WTC11 (cell line): ENCODE measurements around the gene IFI27L2. TPM values are rescaled to one million over a fixed set of nuclear protein-coding genes. Genes with fewer than 3 reads are reported as not detected.

ENCODE experiments used
- ATAC-seq: fragments of 200-7000 bp; cut with Tn5 transposase; 2 replicates; pipeline ENCODE4 v1.10.0; 2021; ENCODE audit warnings: mild to moderate bottlenecking, moderate library complexity
- CTCF ChIA-PET: fragments of 300-600 bp; sonication (Branson Sonifier 250); formaldehyde crosslinking; loops from one replicate; lab custom pipeline; 2021; ENCODE audit warnings: antibody characterized with exemption; lab: Charles Lee
- POLR2A ChIA-PET: fragments of 350-600 bp; sonication (Branson Sonifier 250); formaldehyde crosslinking; loops from one replicate; lab custom pipeline; 2021; ENCODE audit warnings: antibody characterized with exemption; lab: Charles Lee
- DNase-seq: peaks from one replicate; pipeline ENCODE4 v3.0.0; 2021; ENCODE audit warnings: low spot score
- H3K27ac Mint-ChIP-seq: 2 replicates; pipeline ENCODE4 v1.8.0; 2021; ENCODE audit warnings: mixed read lengths
- H3K27me3 Mint-ChIP-seq: 2 replicates; pipeline ENCODE4 v1.8.0; 2021; ENCODE audit warnings: low read depth, mild to moderate bottlenecking, moderate library complexity, mixed read lengths
- H3K36me3 Mint-ChIP-seq: 2 replicates; pipeline ENCODE4 v1.8.0; 2021; ENCODE audit warnings: mixed read lengths
- H3K4me1 Mint-ChIP-seq: 2 replicates; pipeline ENCODE4 v1.8.0; 2022; ENCODE audit warnings: mixed read lengths
- H3K4me3 Mint-ChIP-seq: 2 replicates; pipeline ENCODE4 v1.8.0; 2021; ENCODE audit warnings: mild to moderate bottlenecking, moderate library complexity, mixed read lengths
- H3K9me3 Mint-ChIP-seq: 2 replicates; pipeline ENCODE4 v1.8.0; 2021; ENCODE audit warnings: mixed read lengths
- ARID4B ChIP-seq: sonication (generic); formaldehyde crosslinking; IDR thresholded peaks from 2 replicates; pipeline ENCODE4 v1.8.0; 2023; ENCODE audit warnings: missing genetic modification reagents, mild to moderate bottlenecking, borderline replicate concordance
- E2F1 ChIP-seq: sonication (generic); formaldehyde crosslinking; IDR thresholded peaks from 2 replicates; pipeline ENCODE4 v1.8.0; 2022; ENCODE audit warnings: mild to moderate bottlenecking, missing genetic modification reagents
- E2F5 ChIP-seq: sonication (generic); formaldehyde crosslinking; IDR thresholded peaks from 2 replicates; pipeline ENCODE4 v1.8.1; 2022; ENCODE audit warnings: mild to moderate bottlenecking, moderate library complexity, missing genetic modification reagents
- FOXP4 ChIP-seq: sonication (generic); formaldehyde crosslinking; IDR thresholded peaks from 2 replicates; pipeline ENCODE4 v1.8.0; 2022; ENCODE audit warnings: mild to moderate bottlenecking, missing genetic modification reagents
- GABPB1 ChIP-seq: sonication (generic); formaldehyde crosslinking; IDR thresholded peaks from 2 replicates; pipeline ENCODE4 v1.8.1; 2023; ENCODE audit warnings: mild to moderate bottlenecking, missing genetic modification reagents
- IRF2 ChIP-seq: sonication (generic); formaldehyde crosslinking; IDR thresholded peaks from 2 replicates; pipeline ENCODE4 v1.8.0; 2022; ENCODE audit warnings: low read depth, missing genetic modification reagents, borderline replicate concordance
- RORB ChIP-seq: fragments of 250-450 bp; sonication (Bioruptor Pico); IDR thresholded peaks from 2 replicates; pipeline ENCODE4 v1.9.0; 2021; ENCODE audit warnings: mild to moderate bottlenecking
- SMAD4 ChIP-seq: sonication (generic); formaldehyde crosslinking; IDR thresholded peaks from 2 replicates; pipeline ENCODE4 v1.8.0; 2022; ENCODE audit warnings: mild to moderate bottlenecking, missing genetic modification reagents
- SOX15 ChIP-seq: fragments of 250-450 bp; sonication (Bioruptor Pico); IDR thresholded peaks from 2 replicates; pipeline ENCODE4 v1.9.0; 2021; ENCODE audit warnings: mild to moderate bottlenecking
- SP1 ChIP-seq: sonication (generic); formaldehyde crosslinking; conservative IDR thresholded peaks from 2 replicates; pipeline ENCODE4 v1.8.1; 2022; ENCODE audit warnings: missing genetic modification reagents
- TEAD4 ChIP-seq: sonication (generic); formaldehyde crosslinking; IDR thresholded peaks from 2 replicates; pipeline ENCODE4 v1.8.0; 2022; ENCODE audit warnings: mild to moderate bottlenecking, missing genetic modification reagents
- TP53 ChIP-seq: sonication (generic); formaldehyde crosslinking; IDR thresholded peaks from 2 replicates; pipeline ENCODE4 v1.8.1; 2023; ENCODE audit warnings: mild to moderate bottlenecking, missing genetic modification reagents
- USF2 ChIP-seq: sonication (generic); formaldehyde crosslinking; IDR thresholded peaks from 2 replicates; pipeline ENCODE4 v1.8.1; 2023; ENCODE audit warnings: mild to moderate bottlenecking, missing genetic modification reagents, moderate library complexity
- ZMAT4 ChIP-seq: fragments of 250-450 bp; sonication (Bioruptor Pico); IDR thresholded peaks from 2 replicates; pipeline ENCODE4 v1.9.0; 2021; ENCODE audit warnings: mild to moderate bottlenecking
- ZNF281 ChIP-seq: sonication (generic); formaldehyde crosslinking; IDR thresholded peaks from 2 replicates; pipeline ENCODE4 v1.8.0; 2023; ENCODE audit warnings: mild to moderate bottlenecking, missing genetic modification reagents
- ZNF396 ChIP-seq: fragments of 250-450 bp; sonication (Bioruptor Pico); IDR thresholded peaks from 2 replicates; pipeline ENCODE4 v1.8.0; 2021; ENCODE audit warnings: mild to moderate bottlenecking, moderate library complexity, borderline replicate concordance
- ZNF425 ChIP-seq: fragments of 250-450 bp; sonication (Bioruptor Pico); conservative IDR thresholded peaks from 2 replicates; pipeline ENCODE4 v1.9.0; 2021; ENCODE audit warnings: mild to moderate bottlenecking
- ZNF671 ChIP-seq: fragments of 250-450 bp; sonication (Bioruptor Pico); IDR thresholded peaks from 2 replicates; pipeline ENCODE4 v1.8.0; 2021; ENCODE audit warnings: mild to moderate bottlenecking
- ZSCAN18 ChIP-seq: fragments of 250-450 bp; sonication (Bioruptor Pico); IDR thresholded peaks from 2 replicates; pipeline ENCODE4 v2.1.2; 2022; ENCODE audit warnings: mild to moderate bottlenecking, moderate library complexity
- total RNA-seq: library from RNA; stranded (reverse); gene quantifications from 3 replicates; pipeline ENCODE4 v1.2.3, GENCODE V29; 2021

IFI27L2 gene
- total RNA-seq, 1 experiment from 2014 or later = 22.1 TPM

- TF ChIP-seq GABPB1 (CRISPR knock-in tag) (no peak), RORB (no peak), TP53 (no peak), USF2 (CRISPR knock-in tag) (no peak), TEAD4 (no peak), ZNF396 (CRISPR knock-in tag) (no peak), ZNF281 (no peak), E2F5 (no peak), ZMAT4 (CRISPR knock-in tag) (no peak), E2F1 (CRISPR knock-in tag) (no peak), SOX15 (CRISPR knock-in tag) (no peak), SP1 (no peak), ZNF671 (CRISPR knock-in tag) (no peak), ARID4B (CRISPR knock-in tag) (no peak), ZSCAN18 (no peak), IRF2 (CRISPR knock-in tag) (no peak), FOXP4 (no peak), SMAD4 (CRISPR knock-in tag) (no peak), ZNF425 (CRISPR knock-in tag) (no peak)
- TF ChIP-seq, all 79 proteins: peak for 0
- H3K36me3 Mint-ChIP-seq = peaks cover 9% of the 10 kb centered on the region
- ATAC-seq (no peak), DNase-seq (no peak)
- H3K27me3 Mint-ChIP-seq = no peaks in the 10 kb centered on the region; the same call in none of the 2 replicates
- no peaks in the 10 kb centered on the region for H3K4me1 Mint-ChIP-seq
- no peak overlapping the region for H3K4me3 Mint-ChIP-seq
- ChIA-PET CTCF (interaction anchor here (0.9 kb wide), 1 partner anchor 122 kb away, joined by 4 read pairs; no protein-coding TSS in a partner anchor), POLR2A (no interaction called here)
- H3K27ac Mint-ChIP-seq = no peak overlapping the region
- peaks cover 28% of the 10 kb centered on the region for H3K9me3 Mint-ChIP-seq
These were observed 29.0 kb upstream of the IFI27L2 start for GRCh38 chr14:94158239-94158883.
